Endothelial cell of umbilical vein (primary cell): ENCODE measurements around the gene ARHGEF19. TPM values are rescaled to one million over a fixed set of nuclear protein-coding genes. Genes with fewer than 3 reads are reported as not detected.

Source experiments
- BruUV-seq: library from RNA; stranded (reverse); fragments of 400-500 nt; replicated peaks from 2 replicates; lab custom pipeline; 2021; lab: Mats Ljungman, UMichigan
- CTCF ChIA-PET: fragments of 300-600, 350-600 bp; sonication (Branson Sonifier 250); formaldehyde crosslinking; loops from one replicate; lab custom pipeline; 2021; ENCODE audit warnings: antibody characterized with exemption, inconsistent platforms; lab: Charles Lee
- POLR2A ChIA-PET: fragments of 300-600, 350-600 bp; sonication (Branson Sonifier 250); formaldehyde crosslinking; loops from one replicate; lab custom pipeline; 2021; ENCODE audit warnings: antibody characterized with exemption, inconsistent platforms; lab: Charles Lee
- DNase-seq: peaks from one replicate; pipeline ENCODE4 v3.0.0-alpha.2; 2011; ENCODE audit warnings: low read depth, low spot score
- FAIRE-seq: peaks from 2 replicates; lab custom pipeline; 2011; peaks lifted over from hg19 to GRCh38; lab: Jason Lieb, UNC
- H2AFZ ChIP-seq: 2 replicates; pipeline ENCODE4 v1.6.0; 2012; ENCODE audit warnings: low read depth, low read length, control low read depth, inconsistent platforms
- H3K27ac ChIP-seq: 2 replicates; pipeline ENCODE4 v1.5.1; 2011; ENCODE audit warnings: low read depth, mild to moderate bottlenecking, control low read depth, low read length, moderate library complexity; ENCODE audit not compliant: insufficient read depth
- H3K27me3 ChIP-seq, 2 experiments: 2 replicates each; pipeline versions ENCODE4 v1.6.0 to v1.6.1; 2011; ENCODE audit warnings: low read length in 2 of 2, mixed read lengths in 1 of 2; ENCODE audit not compliant: control insufficient read depth in 2 of 2, insufficient read depth in 2 of 2
- H3K36me3 ChIP-seq, 2 experiments: 2 replicates in 1 of 2; 3 replicates in 1 of 2; pipeline ENCODE4 v1.5.1; 2011; ENCODE audit warnings: low read length in 2 of 2, mild to moderate bottlenecking in 1 of 2, moderate library complexity in 1 of 2; ENCODE audit not compliant: control insufficient read depth in 2 of 2, insufficient read depth in 2 of 2; ENCODE audit errors: extremely low read depth in 1 of 2
- H3K4me1 ChIP-seq: 3 replicates; pipeline ENCODE4 v1.5.1; 2011; ENCODE audit warnings: mild to moderate bottlenecking, low read length; ENCODE audit not compliant: control insufficient read depth, insufficient read depth; ENCODE audit errors: extremely low read depth
- H3K4me2 ChIP-seq: 2 replicates; pipeline ENCODE4 v1.6.1; 2011; ENCODE audit warnings: low read length, control low read depth, mixed read lengths; ENCODE audit not compliant: insufficient read depth
- H3K4me3 ChIP-seq, 3 experiments: fragments of 200-600 bp in 1 of 3; sonication (generic), shearing (Covaris generic) in 1 of 3; replicated peaks in 1 of 3; 2 replicates each; pipeline ENCODE4 v1.5.1; 2011 to 2016; ENCODE audit warnings: control low read depth in 3 of 3, low read length in 3 of 3, mild to moderate bottlenecking in 2 of 3, inconsistent platforms in 1 of 3, low read depth in 1 of 3, moderate library complexity in 1 of 3; ENCODE audit not compliant: insufficient read depth in 1 of 3
- H3K79me2 ChIP-seq: 2 replicates; pipeline ENCODE4 v1.6.0; 2012; ENCODE audit warnings: low read length, inconsistent platforms; ENCODE audit not compliant: control insufficient read depth, insufficient read depth
- H3K9ac ChIP-seq: replicated peaks from 2 replicates; pipeline ENCODE3; 2011; ENCODE audit warnings: low read length, control low read depth; ENCODE audit not compliant: insufficient read depth; ENCODE audit errors: extremely low read depth
- H3K9me1 ChIP-seq: replicated peaks from 3 replicates; pipeline ENCODE4 v1.6.0; 2011; ENCODE audit warnings: mild to moderate bottlenecking, low read length; ENCODE audit not compliant: control insufficient read depth, insufficient read depth; ENCODE audit errors: extremely low read depth
- H3K9me3 ChIP-seq: replicated peaks from 2 replicates; pipeline ENCODE4 v1.5.1; 2012; ENCODE audit warnings: low read length, inconsistent platforms; ENCODE audit not compliant: control insufficient read depth, insufficient read depth
- H4K20me1 ChIP-seq: replicated peaks from 2 replicates; pipeline ENCODE3; 2011; ENCODE audit warnings: mild to moderate bottlenecking, low read length; ENCODE audit not compliant: control insufficient read depth, insufficient read depth; ENCODE audit errors: extremely low read depth
- CTCF ChIP-seq, 2 donors: IDR thresholded peaks; 1 replicate in 1 of 2; 2 replicates in 1 of 2; pipeline ENCODE4 v1.5.1; 2011; ENCODE audit warnings: low read length in 2 of 2, mild to moderate bottlenecking in 2 of 2, moderate library complexity in 2 of 2, control low read depth in 1 of 2, inconsistent platforms in 1 of 2, low read depth in 1 of 2; ENCODE audit not compliant: insufficient read depth in 1 of 2; ENCODE audit errors: extremely low read depth in 1 of 2
- FOS ChIP-seq: IDR thresholded peaks from 2 replicates; pipeline ENCODE4 v1.6.1; 2011; ENCODE audit warnings: mild to moderate bottlenecking, low read length, moderate library complexity, borderline replicate concordance; ENCODE audit not compliant: insufficient read depth
- JUN ChIP-seq: IDR thresholded peaks from 2 replicates; pipeline ENCODE4 v1.6.1; 2011; ENCODE audit warnings: borderline replicate concordance, low read depth; ENCODE audit not compliant: insufficient read length, insufficient read depth
- MAX ChIP-seq: IDR thresholded peaks from 2 replicates; pipeline ENCODE4 v1.6.1; 2011; ENCODE audit not compliant: insufficient read depth, insufficient read length
- POLR2AphosphoS5 ChIP-seq: IDR thresholded peaks from 2 replicates; pipeline ENCODE4 v1.6.1; 2012; ENCODE audit warnings: low read depth, mild to moderate bottlenecking, control low read depth, low read length, moderate library complexity; ENCODE audit not compliant: insufficient read depth
- dilution Hi-C: fragments of 300-500 bp; cut with MboI; formaldehyde crosslinking; loops from one replicate; pipeline ENCODE4 v1.15.0; 2019; ENCODE audit warnings: low sequenced_read_pairs; ENCODE audit not compliant: extremely low pct_ligation_motif_present
- intact Hi-C: fragments of 100-400 bp; cut with micrococcal nuclease; formaldehyde crosslinking; loops from one replicate; pipeline ENCODE4 v1.10.0; 2022
- polyA plus RNA-seq, 4 experiments: library from polyadenylated mRNA; depleted of rRNA in 3 of 4; stranded (reverse) in 3 of 4; unstranded in 1 of 4; fragments of >200 nt; gene quantifications; 2 replicates each; pipeline versions ENCODE4 v1.2.1 to v1.2.3, GENCODE V29; 2011 to 2012; ENCODE audit warnings: missing spikeins in 1 of 4
- total RNA-seq: library from RNA; stranded (reverse); gene quantifications from 2 replicates; pipeline ENCODE4 v1.2.3, GENCODE V29; 2021

ARHGEF19 gene
- total and polyA plus RNA-seq, 2 donors (not counting 3 experiments of a cell fraction or from before 2014, with no cell fraction given) = 6.2 to 8.0 TPM

DNA sequence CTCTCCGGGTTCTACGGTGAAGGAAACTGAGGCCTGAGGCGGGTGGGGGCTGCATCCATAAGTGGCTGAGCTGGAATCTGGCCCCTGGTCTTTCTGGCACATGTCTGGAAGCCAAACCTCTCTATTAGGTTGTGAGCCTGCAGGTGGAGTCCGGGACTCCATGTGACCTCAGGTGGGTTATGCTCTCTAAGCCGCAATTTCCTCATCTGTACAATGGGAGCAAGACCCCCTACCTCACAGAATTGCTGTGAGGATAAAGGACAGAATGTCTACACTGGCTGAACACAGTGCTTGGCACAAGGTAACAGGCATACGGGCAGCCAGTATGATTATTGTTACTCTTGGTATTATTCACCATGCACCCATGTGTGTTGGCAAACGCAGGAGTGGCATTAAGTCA lies 63.3 kb downstream of the ARHGEF19 start:
- no peak for TF ChIP-seq POLR2AphosphoS5
- peaks cover 95% of the 10 kb centered on the region for H3K4me1 ChIP-seq
- no peak overlapping the region for H3K4me2 ChIP-seq
- no TSS peak for BruUV-seq
- H3K4me3 ChIP-seq = no peak overlapping the region
- no peaks in the 10 kb centered on the region for H3K9me3 ChIP-seq
- DNase-seq = no peak
- dilution Hi-C loops (no loop called here), intact Hi-C loops (loop anchor here (5.0 kb wide), 1 partner anchor 352 kb away; no protein-coding TSS in a partner anchor)
- H3K27ac ChIP-seq = no peak overlapping the region
- peaks cover 87% of the 10 kb centered on the region for H3K79me2 ChIP-seq
- ChIA-PET POLR2A (no interaction called here), CTCF (interaction anchor here (1.2 to 6.9 kb wide), 3 partner anchors 12 to 67 kb away, joined by 3 to 28 read pairs (median 3); no protein-coding TSS in a partner anchor)
- peaks cover 33 to 37% of the 10 kb centered on the region in 2 experiments for H3K36me3 ChIP-seq
- H3K27me3 ChIP-seq = no peaks in the 10 kb centered on the region
- H3K9ac ChIP-seq = no peak overlapping the region
- no peak overlapping the region for H2AFZ ChIP-seq
- H3K9me1 ChIP-seq = no peaks in the 10 kb centered on the region
- FAIRE-seq = no peak
- no peaks in the 10 kb centered on the region for H4K20me1 ChIP-seq

GRCh38 chr1:16148329-16149092 lies 63.9 kb downstream of the ARHGEF19 start:
- Histone ChIP-seq H3K79me2 (peaks cover 87% of the 10 kb centered on the region), H4K20me1 (no peaks in the 10 kb centered on the region), H3K9me1 (no peaks in the 10 kb centered on the region), H3K9me3 (no peaks in the 10 kb centered on the region), H3K27ac (no peak overlapping the region), H3K36me3 (peaks cover 39 to 40% of the 10 kb centered on the region in 2 experiments), H3K4me1 (peaks cover 97% of the 10 kb centered on the region), H2AFZ (no peak overlapping the region), H3K4me3 (no peak overlapping the region), H3K27me3 (no peaks in the 10 kb centered on the region), H3K4me2 (peak overlapping the region; percentile 6), H3K9ac (no peak overlapping the region)
- TF ChIP-seq JUN (no peak), MAX (no peak), CTCF (IDR thresholded peaks at IDR 0.05; ENCODE audit: extremely low read depth in 1 of 2, insufficient read depth in 1 of 2, low read depth in 1 of 2, low read length in 2 of 2) (no peak), FOS (no peak)
- BruUV-seq = no TSS peak
- DNase-seq (no peak), FAIRE-seq (no peak)
- dilution Hi-C loops = no loop called here
- CTCF ChIA-PET = interaction anchor here (1.2 to 6.9 kb wide), 2 partner anchors 39 to 66 kb away, joined by 3 to 28 read pairs; no protein-coding TSS in a partner anchor
- intact Hi-C loops = loop anchor here (5.0 kb wide), 1 partner anchor 351 kb away; no protein-coding TSS in a partner anchor
- POLR2A ChIA-PET = interaction anchor here (0.6 to 3.3 kb wide), 3 partner anchors 7 to 291 kb away, joined by 3 to 22 read pairs (median 4); partner anchors contain the start of gene EPHA2
